Muscle layer of colon (tissue), 2 donors: ENCODE results near the gene BTRC.

Experiments
- H3K27ac ChIP-seq: one replicate; pipeline ENCODE4 v1.7.0; 2013; ENCODE audit warnings: low read depth, mild to moderate bottlenecking, low read length, moderate library complexity
- H3K27me3 ChIP-seq, 2 donors: one replicate each; pipeline ENCODE4 v1.7.0; 2013; ENCODE audit warnings: low read length in 2 of 2, mild to moderate bottlenecking in 2 of 2; ENCODE audit not compliant: insufficient read depth in 2 of 2, control insufficient read depth in 1 of 2
- H3K36me3 ChIP-seq: one replicate; pipeline ENCODE4 v1.7.0; 2013; ENCODE audit warnings: mild to moderate bottlenecking, low read length; ENCODE audit not compliant: insufficient read depth
- H3K4me1 ChIP-seq: one replicate; pipeline ENCODE4 v1.7.0; 2013; ENCODE audit warnings: mild to moderate bottlenecking, low read length; ENCODE audit not compliant: insufficient read depth
- H3K4me3 ChIP-seq, 2 donors: one replicate each; pipeline ENCODE4 v1.7.0; 2013; ENCODE audit warnings: low read length in 2 of 2, low read depth in 1 of 2, mild to moderate bottlenecking in 1 of 2, moderate library complexity in 1 of 2
- H3K9ac ChIP-seq: one replicate; pipeline ENCODE4 v1.7.0; 2013; ENCODE audit warnings: low read length
- H3K9me3 ChIP-seq: one replicate; pipeline ENCODE4 v1.7.0; 2013; ENCODE audit warnings: mild to moderate bottlenecking, low read length
- donor health status: abdominal sarcoma.
- donor health status: Adenocarcinoma of cecum.

The BTRC gene

DNA sequence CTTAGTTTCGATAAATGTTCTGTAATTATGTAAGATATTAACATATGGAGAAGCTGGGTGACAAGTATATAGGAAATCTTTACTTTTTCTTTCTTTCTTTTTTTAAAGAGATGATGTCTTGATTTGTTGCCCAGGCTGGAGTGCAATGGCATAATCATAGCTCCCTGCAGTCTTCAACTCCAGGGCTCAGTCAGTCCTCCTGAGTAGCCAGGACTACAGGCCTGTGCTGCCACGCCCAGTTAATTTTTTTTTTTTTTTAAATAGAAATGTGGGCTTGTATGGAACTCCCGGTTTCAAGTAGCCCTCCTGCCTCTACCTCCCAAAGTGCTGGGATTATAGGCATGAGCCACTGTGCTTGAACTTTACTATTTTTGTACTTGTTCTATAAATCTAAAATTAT lies 122.4 kb downstream of the BTRC start:
- Histone ChIP-seq H3K9me3 (no peaks in the 10 kb centered on the region), H3K27me3 (no peaks in the 10 kb centered on the region), H3K4me3 (no peak overlapping the region), H3K36me3 (no peaks in the 10 kb centered on the region), H3K9ac (no peak overlapping the region), H3K27ac (no peak overlapping the region), H3K4me1 (no peaks in the 10 kb centered on the region)

GRCh38 chr10:101478956-101479355 lies 125.0 kb downstream of the BTRC start:
- no peak overlapping the region for H3K27ac ChIP-seq
- no peaks in the 10 kb centered on the region for H3K4me1 ChIP-seq
- no peak overlapping the region for H3K4me3 ChIP-seq
- no peaks in the 10 kb centered on the region for H3K36me3 ChIP-seq
- no peaks in the 10 kb centered on the region for H3K27me3 ChIP-seq
- H3K9me3 ChIP-seq: no peaks in the 10 kb centered on the region
- no peak overlapping the region for H3K9ac ChIP-seq

DNA sequence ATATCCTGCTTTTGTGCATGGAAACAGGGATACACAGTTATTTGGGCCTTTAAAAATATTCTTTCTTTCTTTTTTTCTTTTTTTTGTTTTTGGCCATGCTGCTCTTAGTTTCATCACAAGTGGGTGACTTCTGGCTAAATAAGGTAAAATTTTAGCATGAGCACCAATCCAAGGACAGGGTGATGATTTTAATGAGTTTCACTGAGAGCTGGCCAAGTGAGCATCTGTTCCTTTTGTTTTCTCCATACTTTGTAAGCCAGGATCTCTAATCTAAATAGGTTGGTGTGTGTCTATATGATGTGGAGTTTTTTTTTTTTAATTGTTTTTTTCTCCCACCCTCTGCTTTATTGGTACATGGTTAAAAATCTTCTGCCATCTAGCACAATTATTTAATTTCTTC lies 127.3 kb downstream of the BTRC start:
- no peaks in the 10 kb centered on the region for H3K27me3 ChIP-seq
- no peak overlapping the region for H3K27ac ChIP-seq
- no peaks in the 10 kb centered on the region for H3K9me3 ChIP-seq
- no peaks in the 10 kb centered on the region for H3K36me3 ChIP-seq
- H3K4me3 ChIP-seq: no peak overlapping the region
- H3K4me1 ChIP-seq: no peaks in the 10 kb centered on the region
- H3K9ac ChIP-seq: no peak overlapping the region

- Histone ChIP-seq H3K4me3 (no peak overlapping the region), H3K9ac (no peak overlapping the region), H3K27me3 (no peaks in the 10 kb centered on the region), H3K27ac (no peak overlapping the region), H3K4me1 (no peaks in the 10 kb centered on the region), H3K9me3 (no peaks in the 10 kb centered on the region), H3K36me3 (no peaks in the 10 kb centered on the region)
Measured at GRCh38 chr10:101482568-101482967, 128.6 kb downstream of the BTRC start.

DNA sequence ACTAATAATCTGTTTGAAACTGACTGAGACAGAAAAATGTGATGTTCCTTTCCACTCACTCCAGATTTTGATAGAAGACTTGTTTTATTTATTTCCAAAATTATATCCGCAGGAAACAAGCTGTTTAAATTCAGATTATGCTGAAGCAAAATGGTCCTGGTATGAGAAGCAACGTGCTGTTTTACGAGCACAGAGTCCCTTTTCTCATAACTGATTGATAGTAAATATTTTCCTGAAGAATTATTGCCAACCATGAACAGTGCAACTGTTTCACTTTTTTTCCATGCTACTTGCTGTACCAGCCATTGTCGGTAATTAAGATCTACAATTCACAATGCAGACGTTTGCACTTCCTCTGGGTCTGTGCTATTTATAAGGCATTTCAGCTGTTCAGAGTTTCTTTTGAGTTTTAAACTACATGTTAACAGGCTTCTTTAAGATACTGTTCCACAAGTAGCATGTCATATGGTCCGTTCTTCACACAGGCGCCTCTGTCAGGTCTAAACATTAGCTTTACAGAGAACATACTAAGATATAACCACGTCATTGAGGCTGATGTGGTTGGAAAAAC lies 130.3 kb downstream of the BTRC start:
- Histone ChIP-seq H3K4me3 (no peak overlapping the region), H3K27me3 (no peaks in the 10 kb centered on the region), H3K9ac (no peak overlapping the region), H3K9me3 (no peaks in the 10 kb centered on the region), H3K27ac (no peak overlapping the region), H3K4me1 (no peaks in the 10 kb centered on the region), H3K36me3 (no peaks in the 10 kb centered on the region)

GRCh38 chr10:101485207-101485606 lies 131.2 kb downstream of the BTRC start:
- Histone ChIP-seq H3K9me3 (no peaks in the 10 kb centered on the region), H3K27me3 (no peaks in the 10 kb centered on the region), H3K9ac (no peak overlapping the region), H3K27ac (no peak overlapping the region), H3K36me3 (no peaks in the 10 kb centered on the region), H3K4me3 (no peak overlapping the region), H3K4me1 (no peaks in the 10 kb centered on the region)

GRCh38 chr10:101485681-101486554 lies 132.0 kb downstream of the BTRC start:
- Histone ChIP-seq H3K36me3 (no peaks in the 10 kb centered on the region), H3K27ac (no peak overlapping the region), H3K9ac (no peak overlapping the region), H3K4me3 (no peak overlapping the region), H3K9me3 (no peaks in the 10 kb centered on the region), H3K4me1 (no peaks in the 10 kb centered on the region), H3K27me3 (no peaks in the 10 kb centered on the region)

DNA sequence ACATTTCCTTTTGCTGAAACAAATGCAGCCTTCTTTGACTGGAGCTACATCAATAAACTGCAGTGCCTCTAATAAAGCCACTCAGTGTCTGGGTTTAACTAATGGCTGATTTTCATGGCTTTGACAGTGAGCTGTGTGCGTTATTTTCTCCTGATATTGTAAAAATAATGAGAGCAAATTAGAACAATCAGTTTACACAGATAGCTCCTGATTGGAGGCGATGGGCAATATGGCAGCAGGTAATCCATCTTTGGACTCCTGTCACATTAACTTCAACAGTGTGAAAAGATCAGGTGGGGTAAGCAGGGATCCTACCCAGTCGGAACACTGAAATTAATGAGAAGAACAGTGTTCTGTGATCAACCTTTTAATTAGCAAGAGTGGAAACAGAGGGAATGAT lies 133.4 kb downstream of the BTRC start:
- Histone ChIP-seq H3K9ac (no peak overlapping the region), H3K36me3 (no peaks in the 10 kb centered on the region), H3K27me3 (no peaks in the 10 kb centered on the region), H3K27ac (no peak overlapping the region), H3K4me1 (no peaks in the 10 kb centered on the region), H3K9me3 (no peaks in the 10 kb centered on the region), H3K4me3 (no peak overlapping the region)

GRCh38 chr10:101489355-101489754 lies 135.4 kb downstream of the BTRC start:
- no peak overlapping the region for H3K9ac ChIP-seq
- H3K4me1 ChIP-seq: no peaks in the 10 kb centered on the region
- no peaks in the 10 kb centered on the region for H3K27me3 ChIP-seq
- H3K9me3 ChIP-seq: no peaks in the 10 kb centered on the region
- no peak overlapping the region for H3K27ac ChIP-seq
- no peaks in the 10 kb centered on the region for H3K36me3 ChIP-seq
- no peak overlapping the region for H3K4me3 ChIP-seq

DNA sequence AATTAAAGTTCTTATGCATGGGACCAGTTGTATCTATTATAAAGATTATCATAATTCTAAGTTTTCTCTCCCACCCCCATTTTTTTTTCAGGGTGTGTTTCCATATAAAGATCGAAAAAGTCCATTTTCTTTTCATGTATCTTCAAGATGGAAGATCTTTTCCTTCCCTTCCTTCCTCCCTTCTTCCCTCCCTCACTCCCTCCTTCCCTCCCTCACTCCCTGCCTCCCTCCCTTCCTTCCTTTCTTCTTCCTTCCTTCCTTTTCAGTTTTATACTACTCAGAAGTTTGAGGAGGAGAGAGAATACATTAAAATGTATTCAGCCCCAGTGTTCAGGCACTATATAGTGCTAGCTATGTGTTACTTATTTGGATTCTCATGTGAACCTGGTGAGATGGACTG lies 136.1 kb downstream of the BTRC start:
- no peaks in the 10 kb centered on the region for H3K4me1 ChIP-seq
- no peak overlapping the region for H3K9ac ChIP-seq
- no peak overlapping the region for H3K27ac ChIP-seq
- no peaks in the 10 kb centered on the region for H3K9me3 ChIP-seq
- H3K27me3 ChIP-seq: no peaks in the 10 kb centered on the region
- H3K36me3 ChIP-seq: no peaks in the 10 kb centered on the region
- no peak overlapping the region for H3K4me3 ChIP-seq

- no peaks in the 10 kb centered on the region for H3K4me1 ChIP-seq
- no peak overlapping the region for H3K4me3 ChIP-seq
- H3K27ac ChIP-seq: no peak overlapping the region
- no peak overlapping the region for H3K9ac ChIP-seq
- no peaks in the 10 kb centered on the region for H3K9me3 ChIP-seq
- no peaks in the 10 kb centered on the region for H3K36me3 ChIP-seq
- no peaks in the 10 kb centered on the region for H3K27me3 ChIP-seq
Measured at GRCh38 chr10:101492205-101492604, 138.2 kb downstream of the BTRC start.

DNA sequence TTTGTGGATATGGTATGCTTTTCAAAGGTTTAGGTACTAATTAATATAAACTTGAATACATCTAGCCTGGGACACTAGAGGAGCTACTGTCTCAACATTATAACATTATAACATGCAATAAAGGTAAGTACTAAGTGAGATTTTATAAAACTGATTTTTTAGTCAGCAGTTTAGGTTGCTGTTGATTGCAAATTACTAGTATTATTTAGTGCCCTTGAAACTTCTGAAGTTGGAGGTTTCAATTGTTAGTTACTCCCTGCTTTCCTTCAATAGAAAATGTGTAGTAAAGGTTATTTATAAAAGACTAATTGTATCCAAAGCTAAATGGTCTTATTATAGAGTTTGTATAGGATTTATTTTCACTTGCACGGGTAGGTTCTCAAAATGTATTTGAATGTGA lies 138.8 kb downstream of the BTRC start:
- Histone ChIP-seq H3K9ac (no peak overlapping the region), H3K36me3 (no peaks in the 10 kb centered on the region), H3K4me3 (no peak overlapping the region), H3K9me3 (no peaks in the 10 kb centered on the region), H3K27me3 (no peaks in the 10 kb centered on the region), H3K4me1 (no peaks in the 10 kb centered on the region), H3K27ac (no peak overlapping the region)
